Right lobe of liver (tissue), 4 donors: ENCODE results near the gene LGALS12.

Experiments
- CTCF ChIP-seq, 4 donors: fragments of 200-600 bp in 3 of 4; fragments of 450-650 bp in 1 of 4; IDR thresholded peaks; one replicate each; pipeline versions ENCODE4 v1.5.1 to v1.8.0; 2016 to 2022; ENCODE audit warnings: antibody characterized with exemption in 4 of 4, mild to moderate bottlenecking in 2 of 4
- POLR2A ChIP-seq: fragments of 450-650 bp; IDR thresholded peaks from one replicate; pipeline ENCODE4 v1.6.1; 2017; ENCODE audit warnings: antibody characterized with exemption, mild to moderate bottlenecking
- donor health status: DM: no; HTN: no; CAD: no.
- donor health status: DM: no; HTN: no; CAD: no.
- donor health status: DM: no; HTN: yes; CAD: no.

- TF ChIP-seq POLR2A (no peak), CTCF (IDR thresholded peaks at IDR 0.05) (no peak)
These were observed 50.6 kb downstream of the LGALS12 start for GRCh38 chr11:63556404-63557013.
